HG02970 (cell line): ENCODE data around the gene TMEM86B.

ENCODE experiments used
- ATAC-seq: cut with Tn5 transposase; IDR thresholded peaks from one replicate; pipeline ENCODE4 v1.9.1; 2021; ENCODE audit warnings: mild to moderate bottlenecking, moderate library complexity, moderate number of reproducible peaks; ENCODE audit not compliant: unreplicated experiment, low FRiP score

Gene TMEM86B

GRCh38 chr19:55181740-55182139, 46.8 kb downstream of the TMEM86B start:
- no peak for ATAC-seq

DNA sequence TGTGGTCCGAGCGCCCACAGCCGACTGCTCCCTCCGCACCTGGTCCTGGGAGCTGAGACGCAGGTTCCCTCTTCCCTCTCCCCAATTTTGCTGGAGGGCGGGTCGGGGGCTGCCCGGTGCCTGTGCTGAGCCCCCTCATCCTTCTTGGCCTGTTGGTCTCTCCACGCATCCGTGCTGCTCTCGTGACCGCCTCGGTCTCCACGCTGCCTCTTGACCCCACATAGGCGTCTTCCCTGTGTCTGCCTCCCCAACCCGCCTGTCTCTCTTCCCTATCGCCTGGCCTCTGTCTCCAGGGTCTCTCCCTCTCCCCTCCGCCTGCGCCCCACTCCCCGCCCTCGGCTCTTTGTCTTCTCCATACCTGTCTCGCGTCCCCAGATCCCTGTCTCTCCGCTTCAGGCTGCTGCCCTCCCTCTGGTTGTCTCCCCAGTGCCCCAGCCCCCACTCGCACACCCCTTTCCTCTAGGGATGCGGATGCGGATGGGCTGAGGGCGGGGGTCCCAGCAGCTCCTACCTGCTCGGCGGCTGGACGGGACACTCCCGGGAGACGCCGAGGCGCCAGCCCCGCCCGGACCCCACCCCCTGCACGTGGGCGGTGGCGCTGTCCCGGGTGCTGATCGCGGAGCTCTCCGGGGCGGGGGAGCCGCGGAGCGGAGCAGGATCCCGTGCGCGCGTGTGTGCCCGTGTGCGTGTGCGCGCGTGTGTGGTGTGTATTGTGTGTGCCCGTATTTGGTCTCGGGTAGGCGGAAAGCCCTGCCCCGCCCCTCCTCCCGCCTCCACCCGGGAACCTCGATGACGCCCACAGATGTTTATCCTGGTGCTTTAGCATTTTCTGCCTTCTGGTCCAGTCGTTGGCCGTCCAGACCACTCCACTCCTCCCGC, 48.7 kb downstream of the TMEM86B start, which contains the start of gene SYT5:
Gene SYT5 (minus strand): TSS at position 684 of the 879 bp plus-strand sequence. CDS start 1,248 bp downstream, outside the sequence.
- ATAC-seq = no peak

DNA sequence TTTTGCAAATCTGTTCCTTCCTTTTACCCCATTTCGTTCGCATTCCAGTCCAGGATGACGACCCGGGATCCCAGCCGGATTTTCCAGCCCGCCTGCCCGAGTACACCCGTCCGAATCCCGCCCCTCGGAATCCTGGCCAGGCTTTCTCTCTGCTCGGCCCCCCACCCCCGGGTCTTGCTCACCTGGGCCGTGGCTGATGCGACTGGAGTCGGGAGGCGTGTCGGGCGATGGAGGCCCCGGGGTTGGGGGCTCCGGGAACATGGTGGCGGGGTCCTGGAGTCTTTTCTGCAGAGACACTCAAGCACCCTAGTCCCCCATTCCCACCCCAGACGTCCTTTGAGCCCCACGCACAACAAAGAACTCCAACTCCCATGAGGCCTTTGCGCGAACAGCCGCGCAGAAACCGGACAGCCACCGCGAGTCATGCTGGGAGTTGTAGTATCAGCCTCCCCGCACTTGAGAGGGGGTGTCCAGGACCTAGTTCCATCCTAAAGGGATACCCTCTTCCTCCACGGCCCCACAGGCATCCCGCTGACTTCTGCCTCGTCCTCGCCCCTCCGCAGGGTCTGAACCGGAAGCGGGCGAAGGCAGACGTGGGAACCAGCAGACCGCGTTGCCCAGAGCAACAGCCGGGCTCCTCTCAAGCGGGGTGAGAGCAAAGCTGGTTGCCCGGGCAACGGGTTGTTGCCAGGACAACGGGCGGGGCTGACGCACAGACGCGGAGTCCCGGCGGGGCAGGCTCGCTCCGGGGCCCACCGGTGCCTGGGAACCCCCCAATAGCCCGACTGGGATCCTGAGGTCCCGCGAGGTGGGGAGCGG, 49.6 kb downstream of the TMEM86B start:
- peak; percentile 59 for ATAC-seq
